Stimulated activated CD4-positive, alpha-beta T cell treated with anti-CD3 and anti-CD28 coated beads, Interleukin-1b, Interleukin-23, amount 100 ng/mL, for 1 hour (primary cell): ENCODE measurements around the gene SIL1.

Experiments
- DNase-seq, 2 donors: peaks; one replicate each; pipeline ENCODE4 v3.0.0-alpha.2; 2020; ENCODE audit warnings: low read depth in 2 of 2

SIL1 gene

GRCh38 chr5:138945421-138946240, 252.5 kb downstream of the SIL1 start:
- DNase-seq: no peak

DNA sequence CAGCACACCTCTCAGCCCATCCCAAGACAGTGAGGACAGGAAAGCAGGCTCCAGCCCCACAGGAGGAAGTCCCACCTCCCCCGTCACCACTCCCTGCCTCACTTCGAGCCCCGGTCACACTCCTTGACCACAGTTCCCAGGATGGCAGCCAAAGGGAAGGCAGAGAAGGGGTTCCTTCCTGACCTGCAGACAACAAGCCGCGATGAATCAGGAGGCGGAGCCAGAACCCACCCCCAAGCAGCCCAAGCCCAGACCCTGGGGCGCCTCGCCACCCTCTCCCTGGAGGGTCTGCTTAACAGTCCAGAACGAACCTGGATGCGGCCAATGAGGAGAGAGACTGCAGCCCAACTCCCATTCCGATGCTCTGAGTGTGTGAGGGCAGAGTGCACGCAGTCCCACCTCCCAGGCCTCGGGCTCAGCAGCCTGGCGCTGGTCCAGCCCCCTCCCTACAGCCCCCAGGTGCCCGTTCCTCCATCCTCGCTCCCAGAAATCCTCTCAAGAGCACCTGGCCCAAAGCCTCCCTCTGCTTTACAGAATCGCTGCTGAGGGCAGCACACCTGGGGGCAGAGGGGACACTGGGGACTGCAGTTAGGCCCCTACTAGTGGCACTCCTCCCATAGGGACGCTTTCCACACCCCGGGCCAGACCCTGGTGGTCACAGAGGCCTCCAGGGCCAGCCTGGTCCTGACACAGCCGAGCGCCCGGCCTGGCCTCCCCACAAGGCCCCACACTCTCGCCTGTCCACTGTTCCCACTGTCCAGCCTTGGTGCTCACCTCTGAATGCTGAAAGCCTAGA, 253.4 kb downstream of the SIL1 start:
- no peak for DNase-seq

- no peak for DNase-seq
Observed at GRCh38 chr5:138943599-138944173, 254.5 kb downstream of the SIL1 start.

- no peak for DNase-seq
Observed at GRCh38 chr5:138942861-138943260, 255.3 kb downstream of the SIL1 start.

DNA sequence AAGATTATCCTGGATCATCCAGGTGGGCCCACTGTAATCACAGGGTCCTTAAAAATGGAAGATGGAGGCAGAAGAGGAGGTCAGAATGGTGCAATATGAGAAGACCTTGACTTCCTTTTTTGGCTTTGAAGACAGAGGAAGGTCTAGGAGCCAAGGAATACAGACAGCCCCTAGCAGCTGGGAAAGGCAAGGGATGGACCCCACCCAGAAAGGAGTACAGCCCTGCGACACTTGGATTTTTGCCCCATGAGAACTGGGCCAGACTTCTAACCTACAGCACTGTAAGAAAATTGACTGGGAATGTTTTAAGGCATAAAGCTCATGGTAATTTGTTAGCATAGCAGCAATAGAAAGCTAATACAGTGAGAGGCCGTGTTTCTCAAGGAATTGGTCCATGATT, 256.1 kb downstream of the SIL1 start:
- DNase-seq: no peak

- no peak for DNase-seq
Observed at GRCh38 chr5:138938526-138938925, 259.6 kb downstream of the SIL1 start.

DNA sequence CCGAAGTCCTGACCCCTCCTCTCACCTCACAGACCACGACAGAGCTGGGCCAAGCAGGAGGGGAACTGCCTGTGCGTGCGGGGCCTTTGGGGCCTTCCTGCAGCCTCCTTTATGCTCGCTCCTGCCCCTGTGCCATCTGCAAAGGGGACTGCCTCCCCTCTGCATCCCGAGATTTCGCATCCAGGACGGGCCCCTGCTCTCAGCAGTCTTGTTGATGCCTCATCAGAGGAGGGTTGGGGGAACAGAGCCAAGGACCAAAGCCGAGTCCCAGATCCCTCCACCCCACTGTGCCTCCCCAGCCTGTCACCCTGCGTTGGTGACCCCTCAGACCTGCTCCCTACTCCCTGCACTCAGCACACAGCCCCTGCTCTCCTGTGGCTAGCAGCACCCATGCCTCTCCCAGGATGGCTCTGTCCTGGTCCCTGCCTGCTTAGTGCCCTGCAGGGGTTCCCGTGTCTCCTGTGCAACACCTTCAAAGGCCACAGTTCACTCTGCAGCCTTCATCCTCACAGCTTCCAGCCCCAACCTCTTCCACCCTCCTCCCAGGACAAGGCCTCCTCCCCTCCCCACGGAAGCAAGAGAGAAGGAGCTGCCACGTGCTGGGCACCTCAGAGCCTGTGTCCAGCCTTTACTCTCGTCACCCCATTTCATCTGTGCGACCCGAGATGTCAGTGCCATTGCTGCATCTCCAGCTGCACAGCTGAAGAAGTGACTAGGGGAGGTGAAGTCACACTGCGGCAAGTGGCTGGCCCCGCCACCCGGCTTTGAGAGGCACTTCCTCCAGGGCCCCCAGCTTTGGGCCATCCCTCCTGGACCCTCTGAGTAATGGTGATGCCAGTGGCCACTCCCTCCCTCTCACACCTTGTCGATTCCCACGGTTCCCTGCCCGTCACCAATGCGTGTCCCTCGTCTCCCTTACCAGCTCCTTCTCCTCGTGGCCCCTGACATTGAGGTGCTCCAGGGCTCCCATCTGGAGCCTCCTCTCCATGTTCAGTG, 260.5 kb downstream of the SIL1 start:
- DNase-seq: no peak

DNA sequence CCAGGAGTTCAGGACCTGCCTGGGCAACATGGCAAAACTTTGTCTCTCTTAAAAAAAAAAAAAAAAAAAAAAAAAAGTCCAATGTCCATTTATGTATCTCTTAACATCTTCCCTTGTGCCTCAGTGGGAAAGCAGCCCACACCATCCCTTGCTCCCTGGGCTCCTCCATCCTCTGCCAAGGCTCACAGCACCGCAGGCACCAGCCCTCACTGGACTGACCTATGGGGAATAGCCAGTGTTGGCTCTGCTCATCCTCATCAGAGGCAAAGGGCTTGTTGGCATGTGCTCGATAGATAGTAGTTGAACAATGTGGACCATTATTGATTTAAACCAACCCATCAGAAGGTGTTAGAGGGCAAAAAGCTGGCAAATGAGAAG, 261.2 kb downstream of the SIL1 start:
- DNase-seq: no peak

DNA sequence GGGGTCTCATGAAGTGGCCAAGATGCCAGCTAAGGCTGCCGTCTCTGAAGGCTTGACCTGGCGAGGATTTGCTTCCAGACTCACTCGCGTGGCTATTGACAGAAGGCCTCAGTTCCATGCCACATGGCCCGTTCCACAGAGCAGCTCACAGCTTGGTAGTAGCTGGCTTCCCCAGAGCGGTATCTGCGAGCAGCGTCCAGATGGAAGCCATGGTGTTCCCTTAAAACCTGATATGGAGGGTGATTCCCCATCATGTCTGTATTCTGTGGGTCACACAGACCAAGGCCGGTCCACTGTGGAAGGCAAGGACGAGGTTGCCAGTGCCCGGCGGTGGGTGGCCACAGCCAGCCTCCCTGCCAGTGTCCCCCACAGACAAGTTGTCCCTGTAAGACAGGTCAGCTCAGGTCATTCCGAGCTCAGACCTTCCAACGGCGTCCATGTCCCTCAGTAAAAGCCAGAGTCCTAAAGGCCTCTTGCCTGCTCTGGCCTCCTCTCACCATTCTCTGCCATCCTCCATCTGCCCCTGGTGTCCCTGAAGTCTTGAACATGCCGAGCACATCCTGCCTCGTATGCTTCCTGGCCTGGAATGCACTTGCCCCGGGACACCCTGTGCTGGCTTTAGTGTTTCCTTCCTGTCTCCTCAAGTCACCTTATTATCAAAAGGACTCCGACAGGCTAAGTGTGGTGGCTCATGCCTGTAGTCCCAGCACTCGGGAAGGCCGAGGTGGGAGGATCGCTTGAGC, 261.8 kb downstream of the SIL1 start:
- no peak for DNase-seq

DNA sequence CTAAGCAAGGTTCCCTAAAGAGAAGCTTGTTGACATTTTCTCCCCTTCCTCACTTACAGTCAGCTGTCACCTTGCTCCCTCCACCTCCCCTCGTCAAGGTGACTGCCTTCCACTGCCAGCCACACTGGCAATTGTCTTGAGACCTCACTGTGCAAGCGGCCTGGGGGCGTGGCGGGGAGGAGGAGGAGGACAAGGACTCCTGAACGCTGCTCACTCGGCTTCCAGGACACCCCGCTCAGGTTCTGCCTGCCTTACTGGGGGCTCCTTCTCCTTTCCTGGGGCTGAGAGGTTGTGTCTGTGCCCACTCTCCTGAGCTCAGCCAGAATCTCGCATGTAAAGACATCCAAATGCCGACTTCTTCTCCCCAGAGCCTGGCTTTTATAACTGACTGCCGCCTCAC, 262.7 kb downstream of the SIL1 start:
- no peak for DNase-seq

- no peak for DNase-seq
Observed at GRCh38 chr5:138934971-138935370, 263.2 kb downstream of the SIL1 start.

- DNase-seq: no peak
Observed at GRCh38 chr5:138933522-138934290, 264.5 kb downstream of the SIL1 start.

DNA sequence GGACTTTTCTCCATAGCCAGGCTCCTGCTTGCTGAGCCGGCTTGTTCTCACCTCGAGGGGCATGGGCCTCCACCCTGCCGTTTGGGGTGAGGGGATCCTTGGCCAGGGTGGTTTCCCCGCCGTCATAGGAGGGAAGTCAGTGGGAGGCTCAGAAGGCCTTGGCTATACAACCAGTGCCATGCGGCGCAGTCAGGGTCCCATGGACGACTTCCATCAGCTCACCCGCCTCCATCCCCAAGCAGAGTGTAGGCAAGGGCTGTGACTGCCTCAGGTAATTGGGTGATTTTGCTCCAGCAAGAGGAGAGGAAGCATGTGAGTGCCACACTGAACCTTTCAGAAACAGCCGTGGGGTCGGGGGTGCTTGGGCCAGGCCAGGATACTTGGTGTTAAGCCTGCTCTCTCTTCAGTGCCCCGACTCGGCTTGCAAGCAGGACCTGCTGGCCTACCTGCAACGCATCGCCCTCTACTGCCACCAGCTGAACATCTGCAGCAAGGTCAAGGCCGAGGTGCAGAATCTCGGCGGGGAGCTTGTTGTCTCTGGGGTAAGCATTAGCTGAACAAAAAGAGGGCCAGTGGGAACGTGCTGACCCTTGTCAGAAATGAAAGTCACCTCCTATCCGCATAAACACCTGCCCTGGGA, 265.9 kb downstream of the SIL1 start:
- no peak for DNase-seq

- DNase-seq: no peak
Observed at GRCh38 chr5:138930371-138931097, 267.6 kb downstream of the SIL1 start.

- DNase-seq: no peak
Observed at GRCh38 chr5:138929571-138929955, 268.6 kb downstream of the SIL1 start.

- no peak for DNase-seq
Observed at GRCh38 chr5:138927979-138928378, 270.2 kb downstream of the SIL1 start.

DNA sequence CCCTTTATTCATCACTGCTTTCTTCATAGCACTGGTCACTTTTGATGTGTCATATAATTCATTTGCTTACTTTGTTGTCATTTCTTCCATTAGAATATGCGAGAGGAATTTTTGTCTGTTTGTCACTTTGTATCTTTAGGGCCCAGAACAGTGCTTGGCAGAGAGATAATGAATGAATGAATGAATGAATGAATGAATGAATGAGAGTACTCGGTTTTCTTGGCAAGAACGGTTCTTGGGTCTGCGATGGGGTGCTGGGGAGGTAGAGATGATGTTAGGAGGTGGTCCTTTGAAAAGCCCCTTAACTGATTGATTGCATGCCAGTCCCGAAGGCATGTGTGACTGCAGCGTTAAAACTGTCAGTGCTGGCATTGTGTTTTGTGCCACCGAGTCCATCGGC, 270.6 kb downstream of the SIL1 start:
- no peak for DNase-seq

- DNase-seq: no peak
Observed at GRCh38 chr5:138926688-138927448, 271.3 kb downstream of the SIL1 start.
